HepG2 (cell line): ENCODE data around the gene NKD1. TPM values are rescaled to one million over a fixed set of nuclear protein-coding genes. Genes with fewer than 3 reads are reported as not detected.
A peak's percentile ranks its signal among the peaks of the same experiment; 100 is the strongest.

Experiments used
- FOXM1 ChIP-seq: sonication (generic); formaldehyde crosslinking; IDR thresholded peaks from 2 replicates; pipeline ENCODE4 v1.5.0; 2020; ENCODE audit warnings: missing genetic modification reagents
- HIVEP1 ChIP-seq: sonication (generic); formaldehyde crosslinking; IDR thresholded peaks from 2 replicates; pipeline ENCODE4 v1.4.0; 2020; ENCODE audit warnings: mild to moderate bottlenecking, missing genetic modification reagents
- IKZF1 ChIP-seq: fragments of 450-650 bp; IDR thresholded peaks from 2 replicates; pipeline ENCODE4 v1.7.1; 2016
- IRX3 ChIP-seq: sonication (generic); formaldehyde crosslinking; IDR thresholded peaks from 2 replicates; pipeline ENCODE4 v1.8.1; 2023; ENCODE audit warnings: mild to moderate bottlenecking, low read depth, missing genetic modification reagents, borderline replicate concordance
- MAF1 ChIP-seq: sonication (generic); formaldehyde crosslinking; IDR thresholded peaks from 2 replicates; pipeline ENCODE4 v1.5.0; 2020; ENCODE audit warnings: missing genetic modification reagents, borderline replicate concordance
- MYC ChIP-seq: sonication (generic); formaldehyde crosslinking; IDR thresholded peaks from 2 replicates; pipeline ENCODE4 v1.9.0; 2021; ENCODE audit warnings: missing genetic modification reagents, borderline replicate concordance
- NFE2L2 ChIP-seq: fragments of 150-350 bp; IDR thresholded peaks from 2 replicates; pipeline ENCODE4 v1.6.1; 2014; ENCODE audit warnings: low read length
- NKX3-1 ChIP-seq: sonication (generic); formaldehyde crosslinking; IDR thresholded peaks from 2 replicates; pipeline ENCODE4 v1.5.0; 2020; ENCODE audit warnings: missing genetic modification reagents
- RARG ChIP-seq: sonication (generic); formaldehyde crosslinking; IDR thresholded peaks from 2 replicates; pipeline ENCODE4 v1.4.0; 2020; ENCODE audit warnings: low read depth, mild to moderate bottlenecking, missing genetic modification reagents
- RERE ChIP-seq: IDR thresholded peaks from 2 replicates; pipeline ENCODE4 v1.6.1; 2016; ENCODE audit warnings: low read depth, missing genetic modification reagents, missing compliant biosample characterization
- RXRA ChIP-seq: sonication (generic); formaldehyde crosslinking; IDR thresholded peaks from 2 replicates; pipeline ENCODE4 v1.5.1; 2020; ENCODE audit warnings: missing genetic modification reagents
- SCMH1 ChIP-seq: sonication (generic); formaldehyde crosslinking; IDR thresholded peaks from 2 replicates; pipeline ENCODE4 v1.9.0; 2021; ENCODE audit warnings: missing genetic modification reagents, mild to moderate bottlenecking, borderline replicate concordance
- SYNCRIP ChIP-seq: fragments of 200-400 bp; formaldehyde crosslinking; IDR thresholded peaks from 2 replicates; pipeline ENCODE4 v1.6.1; 2018; ENCODE audit warnings: mild to moderate bottlenecking, low read depth, low read length; ENCODE audit not compliant: insufficient read depth
- ZBTB2 ChIP-seq: sonication (generic); formaldehyde crosslinking; IDR thresholded peaks from 2 replicates; pipeline ENCODE4 v1.8.0; 2022; ENCODE audit warnings: low read depth, missing genetic modification reagents
- ZBTB25 ChIP-seq: IDR thresholded peaks from 2 replicates; pipeline ENCODE4 v1.6.1; 2018; ENCODE audit warnings: missing genetic modification reagents
- ZFP90 ChIP-seq: sonication (generic); formaldehyde crosslinking; IDR thresholded peaks from 2 replicates; pipeline ENCODE4 v1.8.0; 2022; ENCODE audit warnings: missing genetic modification reagents, mild to moderate bottlenecking, inconsistent platforms, borderline replicate concordance
- ZKSCAN1 ChIP-seq: fragments of 150-350 bp; IDR thresholded peaks from 2 replicates; pipeline ENCODE4 v1.6.1; 2014; ENCODE audit warnings: low read length
- ZNF275 ChIP-seq: sonication (generic); formaldehyde crosslinking; IDR thresholded peaks from 2 replicates; pipeline ENCODE4 v1.8.0; 2022; ENCODE audit warnings: missing genetic modification reagents, mild to moderate bottlenecking, inconsistent platforms, borderline replicate concordance
- ZNF432 ChIP-seq: sonication (generic); formaldehyde crosslinking; IDR thresholded peaks from 2 replicates; pipeline ENCODE4 v1.5.0; 2020; ENCODE audit warnings: missing genetic modification reagents, mild to moderate bottlenecking, borderline replicate concordance
- ZNF547 ChIP-seq: sonication (generic); formaldehyde crosslinking; IDR thresholded peaks from 2 replicates; pipeline ENCODE4 v1.5.1; 2020; ENCODE audit warnings: mild to moderate bottlenecking, missing genetic modification reagents
- ZNF713 ChIP-seq: sonication (generic); formaldehyde crosslinking; IDR thresholded peaks from 2 replicates; pipeline ENCODE4 v1.4.0; 2020; ENCODE audit warnings: mild to moderate bottlenecking, missing genetic modification reagents
- ZNF83 ChIP-seq: sonication (generic); formaldehyde crosslinking; IDR thresholded peaks from 2 replicates; pipeline ENCODE4 v1.4.0; 2020; ENCODE audit warnings: missing genetic modification reagents, mild to moderate bottlenecking, borderline replicate concordance
- ZNF850 ChIP-seq: sonication (generic); formaldehyde crosslinking; conservative IDR thresholded peaks from 2 replicates; pipeline ENCODE4 v1.9.0; 2021; ENCODE audit warnings: mild to moderate bottlenecking, missing genetic modification reagents
- ZNF883 ChIP-seq: sonication (generic); formaldehyde crosslinking; IDR thresholded peaks from 2 replicates; pipeline ENCODE4 v1.5.1; 2020; ENCODE audit warnings: mild to moderate bottlenecking, missing genetic modification reagents; ENCODE audit errors: not compliant biosample characterization
- polyA plus RNA-seq, 8 experiments: library from polyadenylated mRNA; depleted of rRNA in 3 of 8; stranded (reverse) in 7 of 8; unstranded in 1 of 8; fragments of >200 nt; fragmentation: Illumina TruSeq in 4 of 8; extraction: Trizol in 4 of 8; gene quantifications; 2 replicates each; pipeline versions ENCODE4 v1.2.1 to v1.2.3, GENCODE V29; 2011 to 2016; ENCODE audit warnings: low read depth in 4 of 8, missing spikeins in 1 of 8, mixed read lengths in 1 of 8; ENCODE audit not compliant: insufficient read depth in 1 of 8
- total RNA-seq, 5 experiments: library from RNA; depleted of rRNA; stranded (reverse); fragments of >200 nt; fragmentation: Illumina TruSeq; extraction: Trizol; gene quantifications; 2 replicates each; pipeline ENCODE4 v1.2.3, GENCODE V29; 2016; ENCODE audit warnings: low read depth in 1 of 5

The NKD1 gene
- total and polyA plus RNA-seq, 2 of the 13 experiments (the other 11 are each of a cell fraction or from before 2014, with no cell fraction given) = 70.4 to 121 TPM

- TF ChIP-seq NKX3-1 (CRISPR knock-in tag) (no peak), ZNF713 (CRISPR knock-in tag) (no peak), SCMH1 (no peak), RXRA (no peak), IKZF1 (no peak), RERE (CRISPR knock-in tag) (no peak), ZNF275 (no peak), ZNF547 (CRISPR knock-in tag) (no peak), ZNF432 (CRISPR knock-in tag) (no peak), ZBTB25 (CRISPR knock-in tag) (no peak), ZNF883 (CRISPR knock-in tag) (no peak), ZNF850 (CRISPR knock-in tag) (no peak), FOXM1 (CRISPR knock-in tag) (no peak), SYNCRIP (no peak), ZFP90 (CRISPR knock-in tag) (no peak), IRX3 (CRISPR knock-in tag) (no peak), ZKSCAN1 (no peak), MAF1 (no peak), ZBTB2 (CRISPR knock-in tag) (no peak), MYC (CRISPR knock-in tag) (0 out of 2 replicates have a peak, but pooled peaks have one; percentile 25), HIVEP1 (CRISPR knock-in tag) (0 out of 2 replicates have a peak, but pooled peaks have one; percentile 50), ZNF83 (CRISPR knock-in tag) (no peak), RARG (CRISPR knock-in tag) (no peak), NFE2L2 (no peak)
Measured at GRCh38 chr16:50696126-50696525, 147.9 kb downstream of the NKD1 start (continued).
